ENCODE results near the gene SCN9A.
A peak's percentile ranks its signal among the peaks of the same experiment; 100 is the strongest.

SCN9A gene

GRCh38 chr2:166384774-166385173 is 9.0 kb upstream of the SCN9A start:
- DNase-seq: peak; percentile 60

GRCh38 chr2:166382448-166382847 is 6.7 kb upstream of the SCN9A start:
- TF ChIP-seq CTCF (IDR thresholded peaks at IDR 0.05; ENCODE audit: low read length): no peak
- no peak for TF ChIP-seq EZH2phosphoT487 (IDR thresholded peaks at IDR 0.05; ENCODE audit: low read length)
- TF ChIP-seq EZH2 (optimal IDR thresholded peaks at IDR 0.05; ENCODE audit: low read depth, low read length): no peak
- no peak for DNase-seq
- Histone ChIP-seq H3K4me2 (ENCODE audit: low read depth, low read length) (no peak overlapping the region), H3K9ac (ENCODE audit: low read length) (no peak overlapping the region), H3K4me1 (ENCODE audit: low read length) (no peaks in the 10 kb centered on the region), H3K36me3 (replicated peaks; ENCODE audit: insufficient read depth, low read length) (no peaks in the 10 kb centered on the region), H3K9me2 (replicated peaks; ENCODE audit: insufficient read depth, low read length) (no peaks in the 10 kb centered on the region), H4K20me1 (ENCODE audit: insufficient read depth, low read length) (no peaks in the 10 kb centered on the region), H2AFZ (ENCODE audit: low read length) (no peak overlapping the region), H3K4me3 (ENCODE audit: low read length) (no peak overlapping the region), H3K9me3 (replicated peaks; ENCODE audit: insufficient read depth, low read length) (no peaks in the 10 kb centered on the region), H3K27ac (ENCODE audit: low read length) (no peak overlapping the region), H3K79me2 (ENCODE audit: low read length) (no peaks in the 10 kb centered on the region), H3F3A (ENCODE audit: insufficient read depth, low read length) (no peaks in the 10 kb centered on the region), H3K27me3 (replicated peaks; ENCODE audit: insufficient read depth, low read length) (no peaks in the 10 kb centered on the region)

More at GRCh38 chr2:166384774-166385173, 9.0 kb upstream of the SCN9A start:
- Histone ChIP-seq H3K4me2 (ENCODE audit: low read depth, low read length) (no peak overlapping the region), H3K36me3 (replicated peaks; ENCODE audit: insufficient read depth, low read length) (no peaks in the 10 kb centered on the region), H4K20me1 (ENCODE audit: insufficient read depth, low read length) (no peaks in the 10 kb centered on the region), H3K4me3 (ENCODE audit: low read length) (no peak overlapping the region), H2AFZ (ENCODE audit: low read length) (no peak overlapping the region), H3K79me2 (ENCODE audit: low read length) (no peaks in the 10 kb centered on the region), H3K9me2 (replicated peaks; ENCODE audit: insufficient read depth, low read length) (no peaks in the 10 kb centered on the region), H3K9me3 (replicated peaks; ENCODE audit: insufficient read depth, low read length) (no peaks in the 10 kb centered on the region), H3K9ac (ENCODE audit: low read length) (no peak overlapping the region), H3K27me3 (replicated peaks; ENCODE audit: insufficient read depth, low read length) (no peaks in the 10 kb centered on the region), H3F3A (ENCODE audit: insufficient read depth, low read length) (no peaks in the 10 kb centered on the region), H3K4me1 (ENCODE audit: low read length) (no peaks in the 10 kb centered on the region), H3K27ac (ENCODE audit: low read length) (no peak overlapping the region)
- TF ChIP-seq EZH2phosphoT487 (IDR thresholded peaks at IDR 0.05; ENCODE audit: low read length) (no peak), CTCF (IDR thresholded peaks at IDR 0.05; ENCODE audit: low read length) (peak; percentile 51)

DNA sequence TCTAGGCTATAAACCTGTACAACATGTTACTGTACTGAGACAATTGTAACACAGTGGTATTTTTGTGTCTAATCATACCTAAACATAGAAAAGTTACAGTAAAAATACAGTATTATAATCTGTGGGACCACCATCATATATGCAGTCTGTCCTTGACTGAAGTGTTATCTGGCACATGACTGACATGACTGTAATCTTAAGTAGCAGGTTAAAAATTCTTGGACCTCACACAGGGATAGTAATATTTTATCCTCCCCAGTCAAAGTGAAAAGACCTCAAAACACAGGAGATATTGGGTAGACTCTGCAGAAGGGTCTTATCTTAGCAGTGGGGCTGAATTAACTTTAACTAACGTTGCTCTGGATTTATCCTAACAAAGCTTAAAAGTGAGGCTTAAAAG is 4.9 kb upstream of the SCN9A start:
- Histone ChIP-seq H3K9me2 (replicated peaks; ENCODE audit: insufficient read depth, low read length) (no peaks in the 10 kb centered on the region), H3K4me3 (ENCODE audit: low read length) (no peak overlapping the region), H4K20me1 (ENCODE audit: insufficient read depth, low read length) (no peaks in the 10 kb centered on the region), H3K79me2 (ENCODE audit: low read length) (no peaks in the 10 kb centered on the region), H3K27ac (ENCODE audit: low read length) (no peak overlapping the region), H3K4me2 (ENCODE audit: low read depth, low read length) (no peak overlapping the region), H2AFZ (ENCODE audit: low read length) (no peak overlapping the region), H3K27me3 (replicated peaks; ENCODE audit: insufficient read depth, low read length) (no peaks in the 10 kb centered on the region), H3K4me1 (ENCODE audit: low read length) (no peaks in the 10 kb centered on the region), H3F3A (ENCODE audit: insufficient read depth, low read length) (peaks cover 2% of the 10 kb centered on the region), H3K9ac (ENCODE audit: low read length) (no peak overlapping the region), H3K36me3 (replicated peaks; ENCODE audit: insufficient read depth, low read length) (no peaks in the 10 kb centered on the region), H3K9me3 (replicated peaks; ENCODE audit: insufficient read depth, low read length) (no peaks in the 10 kb centered on the region)
- DNase-seq: no peak
- TF ChIP-seq EZH2phosphoT487 (IDR thresholded peaks at IDR 0.05; ENCODE audit: low read length): no peak
- no peak for TF ChIP-seq EZH2 (optimal IDR thresholded peaks at IDR 0.05; ENCODE audit: low read depth, low read length)
- no peak for TF ChIP-seq CTCF (IDR thresholded peaks at IDR 0.05; ENCODE audit: low read length)

All from MM.1S (cell line).